Caco-2 (cell line): ENCODE results near the gene AXDND1. TPM values are rescaled to one million over a fixed set of nuclear protein-coding genes. Genes with fewer than 3 reads are reported as not detected.

ENCODE experiments used
- BruUV-seq: library from RNA; stranded (reverse); fragments of 400-500 nt; replicated peaks from 2 replicates; lab custom pipeline; 2021; lab: Mats Ljungman, UMichigan
- CTCF ChIA-PET: fragments of 300-600 bp; sonication (Branson Sonifier 250); formaldehyde crosslinking; loops from one replicate; lab custom pipeline; 2022; ENCODE audit warnings: antibody characterized with exemption; lab: Charles Lee
- POLR2A ChIA-PET: fragments of 300-600 bp; sonication (Branson Sonifier 250); formaldehyde crosslinking; loops from one replicate; lab custom pipeline; 2022; ENCODE audit warnings: antibody characterized with exemption; lab: Charles Lee
- DNase-seq, 2 experiments: peaks; one replicate each; pipeline versions ENCODE4 v3.0.0 to v3.0.0-alpha.2; 2020 to 2022
- H3K27me3 ChIP-seq: replicated peaks from 2 replicates; pipeline ENCODE4 v1.6.0; 2011; ENCODE audit warnings: low read length; ENCODE audit not compliant: control insufficient read depth, insufficient read depth
- H3K36me3 ChIP-seq: 2 replicates; pipeline ENCODE4 v1.5.1; 2011; ENCODE audit warnings: low read length; ENCODE audit not compliant: control insufficient read depth, insufficient read depth
- H3K4me1 ChIP-seq: fragments of 250-450 bp; sonication (Bioruptor Pico); 2 replicates; pipeline ENCODE4 v1.5.1; 2020; ENCODE audit warnings: mild to moderate bottlenecking
- H3K4me3 ChIP-seq: 2 replicates; pipeline ENCODE4 v1.5.1; 2011; ENCODE audit warnings: low read depth, mild to moderate bottlenecking, control low read depth, low read length
- H3K9me3 ChIP-seq: fragments of 250-450 bp; sonication (Bioruptor Pico); 2 replicates; pipeline ENCODE4 v1.5.1; 2020; ENCODE audit warnings: mild to moderate bottlenecking, moderate library complexity
- H3K27ac Mint-ChIP-seq: one replicate; pipeline ENCODE4 v1.8.0; 2022; ENCODE audit warnings: mixed read lengths; ENCODE audit not compliant: unreplicated experiment
- H3K27me3 Mint-ChIP-seq: one replicate; pipeline ENCODE4 v1.8.0; 2022; ENCODE audit warnings: mixed read lengths; ENCODE audit not compliant: insufficient read depth, unreplicated experiment
- H3K36me3 Mint-ChIP-seq: one replicate; pipeline ENCODE4 v1.8.0; 2022; ENCODE audit warnings: mild to moderate bottlenecking, mixed read lengths; ENCODE audit not compliant: insufficient read depth, unreplicated experiment
- H3K4me1 Mint-ChIP-seq: one replicate; pipeline ENCODE4 v1.8.0; 2022; ENCODE audit warnings: low read depth, mixed read lengths; ENCODE audit not compliant: unreplicated experiment
- H3K4me3 Mint-ChIP-seq: one replicate; pipeline ENCODE4 v1.8.0; 2022; ENCODE audit warnings: mild to moderate bottlenecking, moderate library complexity, mixed read lengths; ENCODE audit not compliant: unreplicated experiment
- H3K9me3 Mint-ChIP-seq: one replicate; pipeline ENCODE4 v1.8.0; 2022; ENCODE audit warnings: mixed read lengths; ENCODE audit not compliant: unreplicated experiment
- CTCF ChIP-seq, 2 experiments: fragments of 200-600 bp in 1 of 2; IDR thresholded peaks; 1 replicate in 1 of 2; 2 replicates in 1 of 2; pipeline versions ENCODE4 v1.5.1 to v1.8.0; 2011 to 2022; ENCODE audit warnings: antibody characterized with exemption in 1 of 2, control low read depth in 1 of 2, inconsistent platforms in 1 of 2, low read depth in 1 of 2, low read length in 1 of 2, mild to moderate bottlenecking in 1 of 2, moderate library complexity in 1 of 2; ENCODE audit not compliant: insufficient read depth in 1 of 2, severe bottlenecking in 1 of 2, unreplicated experiment in 1 of 2
- intact Hi-C: fragments of 100-400 bp; cut with micrococcal nuclease; formaldehyde crosslinking; loops from one replicate; pipeline ENCODE4 v1.10.0; 2022; ENCODE audit not compliant: unreplicated experiment
- total RNA-seq: library from RNA; stranded (reverse); gene quantifications from 2 replicates; pipeline ENCODE4 v1.2.3, GENCODE V29; 2022

AXDND1 gene
- total RNA-seq, 1 experiment from 2014 or later, result not detected

DNA sequence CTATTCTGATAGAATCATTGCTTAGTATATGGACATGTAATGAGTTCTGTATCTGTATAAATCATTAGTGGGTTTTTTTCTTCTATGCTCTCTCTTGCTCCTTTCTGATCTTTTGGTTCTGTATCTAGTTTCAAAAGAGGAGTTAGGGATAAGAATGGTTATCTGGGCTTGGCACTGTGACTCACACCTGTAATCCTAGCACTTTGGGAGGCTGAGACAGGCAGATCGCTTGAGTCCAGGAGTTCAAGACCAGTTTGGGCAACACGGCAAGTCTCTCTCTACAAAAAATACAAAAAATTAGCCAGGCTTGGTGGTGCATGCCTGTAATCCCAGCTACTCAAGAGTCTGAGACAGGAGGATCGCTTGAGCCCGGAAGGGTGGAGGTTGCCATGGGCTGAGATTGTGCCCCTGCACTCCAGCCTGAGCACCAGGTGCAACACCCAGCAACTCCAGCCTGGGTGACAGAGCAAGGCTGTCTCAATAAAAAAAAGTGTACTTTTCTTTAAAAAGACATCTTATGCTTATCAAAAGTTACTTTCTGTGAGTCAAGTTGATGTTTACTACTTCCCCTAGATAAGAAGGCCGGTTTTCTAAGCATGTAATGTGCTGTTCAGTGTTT lies 27.7 kb upstream of the AXDND1 start:
- H3K4me1 ChIP-seq, result no peaks in the 10 kb centered on the region
- H3K9me3 Mint-ChIP-seq, result no peaks in the 10 kb centered on the region
- POLR2A ChIA-PET, result no interaction called here
- peaks cover 13% of the 10 kb centered on the region for H3K36me3 Mint-ChIP-seq
- TF ChIP-seq CTCF (IDR thresholded peaks at IDR 0.05; ENCODE audit: insufficient read depth in 1 of 2, low read depth in 1 of 2, low read length in 1 of 2, severe bottlenecking in 1 of 2, unreplicated experiment in 1 of 2), result no peak
- H3K9me3 ChIP-seq, result no peaks in the 10 kb centered on the region
- no peak overlapping the region for H3K4me3 ChIP-seq
- H3K4me1 Mint-ChIP-seq, result no peaks in the 10 kb centered on the region
- intact Hi-C loops, result no loop called here
- H3K27me3 Mint-ChIP-seq, result no peaks in the 10 kb centered on the region
- BruUV-seq, result no TSS peak
- H3K27me3 ChIP-seq, result no peaks in the 10 kb centered on the region
- DNase-seq, result no peak
- H3K36me3 ChIP-seq, result no peaks in the 10 kb centered on the region
- CTCF ChIA-PET, result no interaction called here
- no peak overlapping the region for H3K27ac Mint-ChIP-seq
- no peak overlapping the region for H3K4me3 Mint-ChIP-seq

GRCh38 chr1:179340918-179341317 lies 24.9 kb upstream of the AXDND1 start:
- no peak overlapping the region for H3K4me3 ChIP-seq
- no peaks in the 10 kb centered on the region for H3K9me3 ChIP-seq
- no peaks in the 10 kb centered on the region for H3K27me3 ChIP-seq
- no peak overlapping the region for H3K4me3 Mint-ChIP-seq
- no peaks in the 10 kb centered on the region for H3K4me1 Mint-ChIP-seq
- no peaks in the 10 kb centered on the region for H3K27me3 Mint-ChIP-seq
- ChIA-PET CTCF (no interaction called here), POLR2A (no interaction called here)
- no peak for TF ChIP-seq CTCF (IDR thresholded peaks at IDR 0.05; ENCODE audit: insufficient read depth in 1 of 2, low read depth in 1 of 2, low read length in 1 of 2, severe bottlenecking in 1 of 2, unreplicated experiment in 1 of 2)
- peaks cover 28% of the 10 kb centered on the region for H3K36me3 Mint-ChIP-seq
- intact Hi-C loops, result no loop called here
- no peaks in the 10 kb centered on the region for H3K9me3 Mint-ChIP-seq
- BruUV-seq, result no TSS peak
- H3K27ac Mint-ChIP-seq, result no peak overlapping the region
- H3K4me1 ChIP-seq, result no peaks in the 10 kb centered on the region
- DNase-seq, result no peak
- no peaks in the 10 kb centered on the region; the same call in 1 of the 2 replicates for H3K36me3 ChIP-seq

- POLR2A ChIA-PET, result no interaction called here
- H3K27me3 Mint-ChIP-seq, result no peaks in the 10 kb centered on the region
- TF ChIP-seq CTCF (IDR thresholded peaks at IDR 0.05; ENCODE audit: insufficient read depth in 1 of 2, low read depth in 1 of 2, low read length in 1 of 2, severe bottlenecking in 1 of 2, unreplicated experiment in 1 of 2), result no peak
- no peak overlapping the region for H3K4me3 Mint-ChIP-seq
- DNase-seq, result no peak
- peaks cover 28% of the 10 kb centered on the region for H3K36me3 Mint-ChIP-seq
- H3K27ac Mint-ChIP-seq, result no peak overlapping the region
- Histone ChIP-seq H3K36me3 (no peaks in the 10 kb centered on the region; the same call in 1 of the 2 replicates), H3K9me3 (no peaks in the 10 kb centered on the region), H3K27me3 (no peaks in the 10 kb centered on the region), H3K4me1 (no peaks in the 10 kb centered on the region), H3K4me3 (no peak overlapping the region)
- H3K9me3 Mint-ChIP-seq, result no peaks in the 10 kb centered on the region
- intact Hi-C loops, result no loop called here
- CTCF ChIA-PET, result no interaction called here
- H3K4me1 Mint-ChIP-seq, result no peaks in the 10 kb centered on the region
- no TSS peak for BruUV-seq
These were observed 23.7 kb upstream of the AXDND1 start for GRCh38 chr1:179341943-179342547.
